Large intestine (tissue), 3 donors: ENCODE measurements around the gene EMC1. TPM values are rescaled to one million over a fixed set of nuclear protein-coding genes. Genes with fewer than 3 reads are reported as not detected.
A peak's percentile ranks its signal among the peaks of the same experiment; 100 is the strongest.
"Not testable (repeated sequence)": the region's sequence is repeated elsewhere in the genome, so short reads cannot be mapped to it uniquely, and the experiment has no call there.

Source experiments
- DNase-seq, 2 donors: peaks; one replicate each; pipeline versions ENCODE4 v3.0.0 to v3.0.0-alpha.2; 2013
- H3K27ac ChIP-seq: one replicate; pipeline ENCODE4 v1.5.1; 2013; ENCODE audit warnings: low read length
- H3K27me3 ChIP-seq: 2 replicates; pipeline ENCODE4 v1.6.1; 2013; ENCODE audit warnings: low read length; ENCODE audit not compliant: control insufficient read depth, insufficient read depth
- H3K36me3 ChIP-seq: 2 replicates; pipeline ENCODE4 v1.6.1; 2013; ENCODE audit warnings: low read length; ENCODE audit not compliant: control insufficient read depth, insufficient read depth
- H3K4me1 ChIP-seq: one replicate; pipeline ENCODE4 v1.6.1; 2013; ENCODE audit warnings: low read length; ENCODE audit not compliant: control insufficient read depth, insufficient read depth
- H3K4me3 ChIP-seq: one replicate; pipeline ENCODE4 v1.5.1; 2013; ENCODE audit warnings: low read length
- H3K9me3 ChIP-seq: one replicate; pipeline ENCODE4 v1.6.1; 2013; ENCODE audit warnings: mild to moderate bottlenecking, low read depth, low read length, moderate library complexity; ENCODE audit not compliant: control insufficient read depth
- WGBS: methylation state at CpG from one replicate; pipeline ENCODE4 v1.1.5; 2013; ENCODE audit warnings: low lambda C conversion rate; ENCODE audit not compliant: insufficient coverage; 5-methylcytosine and 5-hydroxymethylcytosine counted together
- polyA plus RNA-seq: library from polyadenylated mRNA; unstranded; fragments of 120-200 nt; gene quantifications from one replicate; pipeline ENCODE4 v1.2.1, GENCODE V29; 2013

The EMC1 gene
- polyA plus RNA-seq, 1 donor, result 33.8 TPM

DNA sequence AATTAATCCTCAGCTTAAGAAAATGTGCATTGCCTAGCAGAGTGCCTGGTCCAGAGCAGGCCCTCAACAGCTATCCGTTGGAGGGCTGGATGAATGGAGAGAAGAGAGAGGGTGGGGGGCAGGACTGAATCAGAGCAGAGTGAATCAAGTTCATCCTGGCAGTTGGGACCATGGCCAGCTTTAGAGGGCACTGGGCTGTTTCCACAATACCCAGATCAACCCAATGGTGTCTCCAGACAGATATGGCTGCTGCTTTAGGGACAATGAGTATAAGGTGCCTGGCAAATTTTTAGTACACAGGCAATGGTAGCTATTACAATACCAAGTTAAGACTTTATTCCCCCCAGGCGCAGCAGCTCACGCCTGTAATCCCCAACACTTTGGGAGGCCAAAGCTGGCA is 17.1 kb downstream of the EMC1 start:
- Histone ChIP-seq H3K9me3 (no peaks in the 10 kb centered on the region), H3K36me3 (peaks cover 86% of the 10 kb centered on the region), H3K4me1 (no peaks in the 10 kb centered on the region), H3K27me3 (no peaks in the 10 kb centered on the region), H3K4me3 (no peak overlapping the region), H3K27ac (no peak overlapping the region)
- DNase-seq, result no peak
- no CpG with 5 or more reads among the region's 3 CpGs for WGBS

DNA sequence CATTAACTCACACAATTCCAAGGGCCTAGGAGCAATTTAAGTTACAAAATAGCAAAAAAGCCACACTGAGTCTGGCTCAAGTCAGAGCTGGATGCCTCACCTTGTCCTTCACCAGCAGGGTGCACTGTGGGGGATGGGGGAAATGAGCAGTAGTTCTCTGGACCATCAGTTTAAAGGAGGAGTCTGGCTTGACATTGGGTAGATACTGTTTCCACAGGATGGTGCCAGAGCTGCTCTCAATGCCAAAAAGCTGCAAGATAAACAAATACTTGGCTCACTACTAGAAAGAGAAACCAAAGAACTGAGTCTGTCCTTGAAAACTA is 18.8 kb downstream of the EMC1 start:
- no peak for DNase-seq
- no peak overlapping the region for H3K27ac ChIP-seq
- peaks cover 76% of the 10 kb centered on the region for H3K36me3 ChIP-seq
- no peak overlapping the region for H3K4me3 ChIP-seq
- H3K9me3 ChIP-seq, result no peaks in the 10 kb centered on the region
- H3K4me1 ChIP-seq, result no peaks in the 10 kb centered on the region
- H3K27me3 ChIP-seq, result no peaks in the 10 kb centered on the region

DNA sequence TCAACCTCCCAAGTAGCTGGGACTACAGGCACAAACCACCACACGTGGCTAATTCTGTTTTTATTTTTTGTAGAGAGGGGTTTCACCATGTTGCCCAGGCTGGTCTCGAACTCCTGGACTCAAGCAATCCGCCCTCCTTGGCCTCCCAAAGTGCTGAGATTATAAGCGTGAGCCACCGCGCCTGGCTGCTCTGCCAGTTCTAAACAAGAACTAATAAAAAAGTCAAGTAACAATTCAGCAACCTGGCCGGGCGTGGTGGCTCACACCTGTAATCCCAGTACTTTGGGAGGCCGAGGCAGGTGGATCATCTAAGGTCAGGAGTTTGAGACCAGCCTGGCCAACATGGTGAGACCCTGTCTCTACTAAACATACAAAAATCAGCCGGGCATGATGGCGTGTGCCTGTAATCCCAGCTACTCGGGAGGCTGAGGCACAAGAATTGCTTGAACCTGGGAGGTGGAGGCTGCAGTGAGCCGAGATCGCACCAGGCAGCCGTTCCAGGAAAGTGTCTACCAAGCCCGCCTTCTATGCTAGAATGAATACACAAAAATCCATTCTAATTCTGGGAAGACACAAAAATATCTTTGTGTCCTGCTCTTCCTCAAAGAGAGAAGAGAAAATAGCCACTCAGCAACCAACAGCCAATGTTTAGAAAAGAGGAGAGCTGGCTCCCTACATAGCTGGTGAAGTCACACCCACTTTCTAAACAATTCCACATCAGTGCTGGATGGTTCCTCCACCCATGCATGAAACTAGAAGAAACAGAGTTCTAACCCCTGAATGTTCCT is 19.4 kb downstream of the EMC1 start:
- not testable (repeated sequence) for H3K4me1 ChIP-seq, H3K9me3 ChIP-seq, H3K4me3 ChIP-seq, H3K27ac ChIP-seq, H3K27me3 ChIP-seq
- no CpG with 5 or more reads among the region's 16 CpGs for WGBS
- peak in 1 of 2 donors; percentile 14 for DNase-seq
- peaks cover 76% of the 10 kb centered on the region for H3K36me3 ChIP-seq

DNA sequence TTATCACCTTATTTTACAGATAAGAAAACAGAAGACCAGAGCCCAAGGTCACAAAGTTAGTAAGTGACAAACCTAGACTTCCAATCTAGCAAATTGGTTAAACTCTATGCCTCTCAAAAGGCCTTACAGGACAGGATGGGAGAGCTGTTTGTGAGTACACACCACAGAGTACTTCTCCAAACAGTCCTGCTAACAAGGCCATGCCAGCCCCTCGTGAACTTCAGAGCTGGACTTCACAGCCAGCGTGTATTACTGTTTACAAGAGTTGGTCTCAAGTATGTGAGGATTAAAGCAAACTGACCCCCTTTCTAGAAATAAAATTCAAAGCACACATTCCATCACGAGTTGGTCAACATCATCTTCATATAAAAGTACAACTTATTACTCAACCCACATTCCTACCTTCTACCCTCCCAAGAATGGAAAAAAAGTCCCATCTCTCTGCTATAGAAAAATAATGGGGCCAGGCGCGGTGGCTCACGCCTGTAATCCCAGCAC is 21.4 kb downstream of the EMC1 start:
- no peak overlapping the region for H3K27ac ChIP-seq
- no CpG with 5 or more reads among the region's 6 CpGs for WGBS
- no peaks in the 10 kb centered on the region for H3K27me3 ChIP-seq
- DNase-seq, result no peak
- H3K4me3 ChIP-seq, result no peak overlapping the region
- H3K4me1 ChIP-seq, result no peaks in the 10 kb centered on the region
- peaks cover 80% of the 10 kb centered on the region for H3K36me3 ChIP-seq
- H3K9me3 ChIP-seq, result no peaks in the 10 kb centered on the region

DNA sequence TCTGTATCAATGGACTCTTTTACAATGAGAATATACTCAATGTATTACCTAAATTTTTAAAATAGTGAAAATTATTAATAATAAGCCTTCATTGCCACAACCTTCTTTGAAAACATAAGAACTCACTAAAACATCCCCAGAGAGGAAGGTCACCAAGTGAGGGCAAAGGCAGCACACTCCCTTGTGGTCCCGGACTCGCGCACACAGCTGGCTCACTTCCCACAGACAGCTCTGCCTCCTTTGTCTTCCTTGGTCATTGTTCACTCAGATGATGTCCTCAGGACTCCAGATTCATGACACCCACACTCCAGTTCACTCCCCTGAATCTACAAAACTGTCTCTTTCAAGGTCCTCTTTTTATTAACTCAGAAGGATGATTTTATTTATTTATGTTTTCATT is 22.1 kb downstream of the EMC1 start:
- Histone ChIP-seq H3K27me3 (no peaks in the 10 kb centered on the region), H3K36me3 (peaks cover 80% of the 10 kb centered on the region), H3K4me3 (no peak overlapping the region), H3K27ac (no peak overlapping the region), H3K4me1 (no peaks in the 10 kb centered on the region), H3K9me3 (no peaks in the 10 kb centered on the region)
- WGBS, result no CpG with 5 or more reads among the region's 3 CpGs
- DNase-seq, result no peak

DNA sequence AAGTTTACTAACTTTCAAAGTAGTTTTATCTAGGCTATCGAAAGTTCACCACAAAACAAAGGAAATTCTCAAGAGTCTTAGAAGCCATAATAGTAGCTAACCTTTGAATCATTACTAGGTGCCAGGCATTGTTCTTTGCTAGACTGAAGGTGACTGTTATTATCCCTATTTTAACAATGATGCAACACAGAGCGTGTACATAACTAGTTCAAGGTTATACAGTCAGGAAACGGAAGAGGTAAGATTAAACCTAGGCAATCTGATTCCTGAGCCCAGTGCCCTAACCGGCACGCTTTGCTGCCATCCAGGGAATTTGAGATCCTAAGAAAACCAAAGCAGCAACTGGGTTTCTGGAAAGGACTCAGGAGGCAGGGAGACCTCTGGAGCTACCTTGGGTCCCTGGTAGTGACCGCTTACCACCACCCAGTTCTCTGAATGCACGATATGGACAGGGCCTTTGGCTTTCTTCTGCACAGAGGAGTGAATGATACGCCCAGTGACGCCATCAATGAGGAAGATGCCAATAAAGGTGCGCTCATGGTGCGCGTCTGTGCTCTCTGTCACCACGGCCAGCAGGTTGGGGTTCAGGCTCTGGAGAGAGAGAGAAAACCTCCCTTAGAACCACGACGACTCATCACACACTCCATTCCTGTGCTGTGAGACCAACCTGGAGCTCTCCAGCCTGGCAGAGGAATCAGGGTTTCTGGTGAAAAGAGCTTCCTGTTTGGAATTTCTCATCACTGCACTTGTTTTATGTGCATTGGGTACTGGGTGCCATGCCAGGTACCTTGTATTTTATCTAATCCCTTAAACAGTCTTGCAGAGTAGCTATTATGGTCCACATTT is 28.1 kb downstream of the EMC1 start:
- WGBS, result 80% methylated on average over 1 of the region's 15 CpGs
- peaks cover 82% of the 10 kb centered on the region for H3K36me3 ChIP-seq
- no peak overlapping the region for H3K27ac ChIP-seq
- H3K9me3 ChIP-seq, result no peaks in the 10 kb centered on the region
- no peak for DNase-seq
- H3K27me3 ChIP-seq, result no peaks in the 10 kb centered on the region
- H3K4me3 ChIP-seq, result no peak overlapping the region
- no peaks in the 10 kb centered on the region for H3K4me1 ChIP-seq

DNA sequence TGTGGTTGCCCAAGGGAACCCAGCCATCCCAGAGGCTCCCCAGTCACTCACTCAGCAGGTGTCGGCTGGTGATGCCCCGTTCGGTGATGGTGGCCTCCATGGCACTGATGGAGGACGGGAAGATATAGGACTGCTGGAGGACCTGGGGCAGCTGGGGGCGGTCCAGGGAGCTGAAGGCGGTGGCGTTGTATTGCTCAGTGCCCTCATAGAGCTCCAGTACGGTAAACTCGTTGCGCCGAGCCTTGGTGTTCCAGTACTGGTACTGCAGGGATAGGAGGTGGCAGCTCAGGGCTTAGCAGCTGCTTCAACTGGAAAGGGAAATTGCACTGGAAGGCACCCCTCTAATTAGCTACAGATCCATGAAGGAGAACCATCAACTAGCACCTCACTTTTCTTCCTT is 28.8 kb downstream of the EMC1 start:
- no CpG with 5 or more reads among the region's 11 CpGs for WGBS
- DNase-seq, result no peak
- no peak overlapping the region for H3K4me3 ChIP-seq
- H3K27me3 ChIP-seq, result no peaks in the 10 kb centered on the region
- H3K4me1 ChIP-seq, result no peaks in the 10 kb centered on the region
- H3K36me3 ChIP-seq, result peaks cover 85% of the 10 kb centered on the region
- H3K9me3 ChIP-seq, result no peaks in the 10 kb centered on the region
- H3K27ac ChIP-seq, result no peak overlapping the region

DNA sequence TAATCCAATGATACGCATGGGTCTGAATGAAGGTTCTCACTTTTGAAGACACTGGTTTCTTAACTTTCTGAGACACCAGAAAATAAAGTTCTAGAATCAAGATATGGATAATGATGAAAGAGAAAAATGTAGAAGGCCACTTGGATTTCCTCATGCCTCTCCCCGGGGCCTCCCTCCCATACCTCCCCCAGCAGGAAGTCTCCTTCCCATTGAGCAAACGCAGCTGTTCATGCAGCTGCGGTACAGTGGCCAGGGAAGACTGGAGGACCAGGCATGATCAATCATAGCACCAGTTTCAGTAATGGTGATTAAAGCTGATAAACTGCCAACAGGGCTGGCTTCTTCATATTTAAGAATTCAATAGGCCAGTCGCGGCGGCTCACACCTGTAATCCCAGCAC is 30.3 kb downstream of the EMC1 start:
- Histone ChIP-seq H3K27ac (no peak overlapping the region), H3K4me3 (no peak overlapping the region), H3K9me3 (no peaks in the 10 kb centered on the region), H3K36me3 (peaks cover 79% of the 10 kb centered on the region), H3K27me3 (no peaks in the 10 kb centered on the region), H3K4me1 (no peaks in the 10 kb centered on the region)
- WGBS, result 100% methylated on average over 1 of the region's 7 CpGs
- DNase-seq, result no peak

DNA sequence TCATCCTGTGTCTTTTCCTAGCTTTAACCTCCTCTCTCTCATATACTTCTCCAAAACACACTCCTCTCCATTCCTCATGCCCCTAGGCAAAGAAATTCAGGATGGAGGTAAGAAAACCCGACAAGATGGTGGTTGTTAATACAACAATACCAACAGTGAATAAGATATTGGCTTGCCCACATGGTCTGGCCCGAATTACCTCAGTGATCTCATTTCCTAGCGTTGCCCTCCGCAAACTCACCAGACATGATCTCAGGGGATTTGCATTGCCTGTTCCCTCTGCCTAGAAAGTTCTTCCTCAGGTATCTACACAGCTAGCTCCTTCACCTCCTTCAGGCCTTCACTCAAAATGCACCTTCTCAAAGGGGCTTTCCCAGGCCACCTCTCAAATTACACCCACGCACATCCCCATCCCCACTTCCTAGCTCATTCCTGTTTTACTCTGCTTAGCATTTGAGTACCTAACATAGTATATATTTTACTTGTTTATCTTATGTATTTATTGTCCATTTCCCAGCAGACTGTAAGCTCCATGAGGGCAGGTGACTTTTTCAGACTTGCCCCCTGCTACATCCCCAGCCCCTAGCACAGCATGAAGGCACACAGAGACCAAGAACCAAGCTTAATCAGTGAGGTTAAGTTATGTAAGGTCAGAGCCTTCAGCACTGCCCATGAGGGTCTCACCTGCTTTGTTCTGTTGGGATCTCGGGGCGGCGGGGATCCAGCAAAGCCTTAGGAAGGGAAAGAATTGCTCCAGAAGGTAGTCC is 31.1 kb downstream of the EMC1 start:
- WGBS, result 100% methylated on average over 1 of the region's 8 CpGs
- Histone ChIP-seq H3K27me3 (no peaks in the 10 kb centered on the region), H3K9me3 (no peaks in the 10 kb centered on the region), H3K36me3 (peaks cover 77% of the 10 kb centered on the region), H3K4me3 (no peak overlapping the region), H3K4me1 (no peaks in the 10 kb centered on the region), H3K27ac (no peak overlapping the region)
- no peak for DNase-seq

DNA sequence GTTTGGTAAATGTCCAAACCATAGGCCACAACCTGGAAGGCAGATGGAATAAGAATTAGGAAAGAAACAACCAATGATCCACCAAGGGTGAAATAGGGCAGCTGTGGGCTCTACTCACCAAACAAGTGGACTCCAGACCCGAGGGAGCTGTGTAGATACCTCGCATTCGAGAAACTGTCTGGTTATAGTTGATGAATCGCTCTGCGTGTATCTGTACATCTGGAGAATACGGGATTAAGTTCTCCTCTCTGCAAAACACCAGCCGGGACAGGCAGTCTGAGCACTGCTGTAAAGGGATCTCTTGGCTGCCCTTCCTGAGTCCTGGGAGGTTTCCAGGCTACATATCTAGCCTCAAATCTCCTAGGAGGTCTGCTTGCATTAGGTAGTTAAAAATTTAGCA is 31.9 kb downstream of the EMC1 start:
- Histone ChIP-seq H3K27ac (no peak overlapping the region), H3K4me1 (no peaks in the 10 kb centered on the region), H3K9me3 (no peaks in the 10 kb centered on the region), H3K4me3 (no peak overlapping the region), H3K36me3 (peaks cover 74% of the 10 kb centered on the region), H3K27me3 (no peaks in the 10 kb centered on the region)
- DNase-seq, result no peak
- WGBS, result no CpG with 5 or more reads among the region's 7 CpGs
